CD14-positive monocyte (primary cell): ENCODE measurements around the gene IGF2. TPM values are rescaled to one million over a fixed set of nuclear protein-coding genes. Genes with fewer than 3 reads are reported as not detected.

Experiments
- DNase-seq, 3 donors: peaks; one replicate each; pipeline ENCODE4 v3.0.0-alpha.2; 2011 to 2022
- H2AFZ ChIP-seq: 2 replicates; pipeline ENCODE4 v1.6.0; 2012; ENCODE audit warnings: mild to moderate bottlenecking, low read depth, low read length, inconsistent platforms; ENCODE audit not compliant: insufficient read depth, poor library complexity, severe bottlenecking
- H3K27ac ChIP-seq, 2 donors: 1 replicate in 1 of 2; 2 replicates in 1 of 2; pipeline ENCODE4 v1.5.1; 2012 to 2013; ENCODE audit warnings: low read length in 2 of 2, control low read depth in 1 of 2, inconsistent platforms in 1 of 2, low read depth in 1 of 2, mild to moderate bottlenecking in 1 of 2
- H3K27me3 ChIP-seq, 2 donors: one replicate each; pipeline versions ENCODE4 v1.6.0 to v1.6.1; 2011 to 2013; ENCODE audit warnings: low read length in 2 of 2; ENCODE audit not compliant: control insufficient read depth in 2 of 2, insufficient read depth in 2 of 2
- H3K36me3 ChIP-seq, 2 donors: replicated peaks in 1 of 2; 1 replicate in 1 of 2; 2 replicates in 1 of 2; pipeline versions ENCODE4 v1.5.1 to v1.6.1; 2012 to 2013; ENCODE audit warnings: low read length in 2 of 2, control low read depth in 1 of 2, inconsistent platforms in 1 of 2, mild to moderate bottlenecking in 1 of 2; ENCODE audit not compliant: insufficient read depth in 2 of 2, control insufficient read depth in 1 of 2
- H3K4me1 ChIP-seq, 2 donors: 1 replicate in 1 of 2; 2 replicates in 1 of 2; pipeline versions ENCODE4 v1.5.1 to v1.6.1; 2012 to 2013; ENCODE audit warnings: low read length in 2 of 2, control low read depth in 1 of 2, inconsistent platforms in 1 of 2, mild to moderate bottlenecking in 1 of 2, moderate library complexity in 1 of 2; ENCODE audit not compliant: insufficient read depth in 2 of 2, control insufficient read depth in 1 of 2
- H3K4me2 ChIP-seq: replicated peaks from 2 replicates; pipeline ENCODE3; 2012; ENCODE audit warnings: low read length, moderate library complexity, mild to moderate bottlenecking; ENCODE audit not compliant: poor library complexity, severe bottlenecking; ENCODE audit errors: extremely low read depth
- H3K4me3 ChIP-seq, 3 experiments: fragments of 200-600 bp in 1 of 3; sonication (generic) in 1 of 3; replicated peaks in 1 of 3; 1 replicate in 2 of 3; 2 replicates in 1 of 3; pipeline ENCODE4 v1.5.1; 2011 to 2013; ENCODE audit warnings: low read length in 3 of 3, mild to moderate bottlenecking in 3 of 3, control low read depth in 2 of 3, low read depth in 2 of 3, inconsistent platforms in 1 of 3, moderate library complexity in 1 of 3
- H3K79me2 ChIP-seq: 2 replicates; pipeline ENCODE4 v1.6.0; 2012; ENCODE audit warnings: mild to moderate bottlenecking, control low read depth, inconsistent platforms, low read length, moderate library complexity; ENCODE audit not compliant: insufficient read depth
- H3K9ac ChIP-seq: 2 replicates; pipeline ENCODE4 v1.6.0; 2017; ENCODE audit warnings: low read length, mild to moderate bottlenecking; ENCODE audit not compliant: insufficient read depth, poor library complexity, severe bottlenecking
- H3K9me3 ChIP-seq, 2 donors: replicated peaks in 1 of 2; 1 replicate in 1 of 2; 2 replicates in 1 of 2; pipeline versions ENCODE4 v1.5.1 to v1.6.1; 2012 to 2013; ENCODE audit warnings: low read length in 2 of 2, control low read depth in 1 of 2; ENCODE audit not compliant: control insufficient read depth in 1 of 2, insufficient read depth in 1 of 2
- H4K20me1 ChIP-seq: 2 replicates; pipeline ENCODE4 v1.6.0; 2012; ENCODE audit warnings: mild to moderate bottlenecking, low read length, control low read depth, moderate library complexity; ENCODE audit not compliant: insufficient read depth
- H3K27ac Mint-ChIP-seq, 7 donors: one replicate each; pipeline ENCODE4 v1.8.0; 2020; ENCODE audit warnings: mild to moderate bottlenecking in 7 of 7, mixed read lengths in 7 of 7, moderate library complexity in 6 of 7, inconsistent platforms in 2 of 7
- H3K27me3 Mint-ChIP-seq, 3 donors: one replicate each; pipeline ENCODE4 v1.8.0; 2021 to 2022; ENCODE audit warnings: low read depth in 3 of 3, mild to moderate bottlenecking in 3 of 3, mixed read lengths in 3 of 3, moderate library complexity in 3 of 3, inconsistent platforms in 1 of 3
- H3K36me3 Mint-ChIP-seq, 2 donors: one replicate each; pipeline ENCODE4 v1.8.0; 2020; ENCODE audit warnings: mixed read lengths in 2 of 2, inconsistent platforms in 1 of 2, mild to moderate bottlenecking in 1 of 2
- H3K4me1 Mint-ChIP-seq: one replicate; pipeline ENCODE4 v1.8.0; 2020; ENCODE audit warnings: mild to moderate bottlenecking, mixed read lengths
- H3K4me3 Mint-ChIP-seq, 2 donors: one replicate each; pipeline ENCODE4 v1.8.0; 2020; ENCODE audit warnings: mild to moderate bottlenecking in 2 of 2, mixed read lengths in 2 of 2, moderate library complexity in 1 of 2
- H3K9me3 Mint-ChIP-seq, 7 donors: one replicate each; pipeline ENCODE4 v1.8.0; 2020 to 2022; ENCODE audit warnings: mixed read lengths in 7 of 7, mild to moderate bottlenecking in 6 of 7, moderate library complexity in 6 of 7, inconsistent platforms in 2 of 7
- CTCF ChIP-seq: fragments of 200-600 bp; IDR thresholded peaks from one replicate; pipeline ENCODE4 v1.8.0; 2022; ENCODE audit warnings: antibody characterized with exemption, mild to moderate bottlenecking
- WGBS: methylation state at CpG from one replicate; pipeline ENCODE4 v1.1.5; 2013; ENCODE audit warnings: missing lambda C conversion rate; ENCODE audit not compliant: insufficient coverage; 5-methylcytosine and 5-hydroxymethylcytosine counted together
- intact Hi-C, 2 donors: fragments of 100-400 bp; cut with micrococcal nuclease; formaldehyde crosslinking; loops; one replicate each; pipeline versions ENCODE4 v1.15.0 to v1.15.1; 2023
- polyA plus RNA-seq, 3 donors: library from polyadenylated mRNA; depleted of rRNA in 1 of 3; unstranded in 2 of 3; stranded (reverse) in 1 of 3; fragments of 300-500 nt in 2 of 3; fragments of >200 nt in 1 of 3; fragmentation: Illumina TruSeq in 2 of 3; gene quantifications; 1 replicate in 2 of 3; 2 replicates in 1 of 3; pipeline ENCODE4 v1.2.3, GENCODE V29; 2012 to 2021

The IGF2 gene
- polyA plus RNA-seq, 3 donors, result not detected

GRCh38 chr11:2163428-2163978, 24.3 kb upstream of the IGF2 start:
- Histone ChIP-seq H3K4me2 (no peak overlapping the region), H3K79me2 (no peaks in the 10 kb centered on the region), H3K36me3 (no peaks in the 10 kb centered on the region), H3K4me1 (no peaks in the 10 kb centered on the region), H3K9ac (no peak overlapping the region), H3K27me3 (peaks cover 0 to 2% of the 10 kb centered on the region in 2 donors), H3K9me3 (no peaks in the 10 kb centered on the region), H3K4me3 (no peak overlapping the region), H2AFZ (no peak overlapping the region), H3K27ac (no peak overlapping the region), H4K20me1 (no peaks in the 10 kb centered on the region)
- H3K9me3 Mint-ChIP-seq, result peaks cover 0 to 1% (median 0%) of the 10 kb centered on the region in 7 donors
- no peak for TF ChIP-seq CTCF
- DNase-seq, result no peak
- peaks cover 5 to 30% (median 6%) of the 10 kb centered on the region in 3 donors for H3K27me3 Mint-ChIP-seq
- intact Hi-C loops, result no loop called here
- H3K27ac Mint-ChIP-seq, result peak overlapping the region in 1 of 7 donors; percentile 24
- H3K36me3 Mint-ChIP-seq, result no peaks in the 10 kb centered on the region
- no peaks in the 10 kb centered on the region for H3K4me1 Mint-ChIP-seq
- no peak overlapping the region for H3K4me3 Mint-ChIP-seq
- 87% methylated on average over 11 of the region's 12 CpGs for whole genome bisulfite sequencing

GRCh38 chr11:2160736-2161259, 21.6 kb upstream of the IGF2 start, which contains the start of gene INS:
Gene INS, minus strand, starts transcription at chr11:2161209. Its CDS starts 238 bp downstream, at chr11:2160971.
- no peak within 1 kb of the TSS for H3K27ac ChIP-seq
- H3K27ac Mint-ChIP-seq, result no peak within 1 kb of the TSS
- no peaks in the 10 kb centered on the region for H3K27me3 ChIP-seq
- TF ChIP-seq CTCF, result no peak
- intact Hi-C loops, result no loop called here
- no peak within 1 kb of the TSS for H2AFZ ChIP-seq
- no peak for DNase-seq
- H3K36me3 Mint-ChIP-seq, result no peaks in the 10 kb centered on the region
- peaks cover 2 to 11% (median 9%) of the 10 kb centered on the region in 3 donors for H3K27me3 Mint-ChIP-seq
- WGBS, result 93% methylated on average over 12 of the region's 13 CpGs
- no peak within 1 kb of the TSS for H3K4me3 ChIP-seq
- no peaks in the 10 kb centered on the region for H3K36me3 ChIP-seq
- H3K4me3 Mint-ChIP-seq, result no peak within 1 kb of the TSS
- H3K4me1 ChIP-seq, result no peaks in the 10 kb centered on the region
- H3K9me3 Mint-ChIP-seq, result peaks cover 0 to 1% (median 0%) of the 10 kb centered on the region in 7 donors
- H3K9me3 ChIP-seq, result no peaks in the 10 kb centered on the region
- no peaks in the 10 kb centered on the region for H3K79me2 ChIP-seq
- no peak within 1 kb of the TSS for H3K4me2 ChIP-seq
- H3K4me1 Mint-ChIP-seq, result no peaks in the 10 kb centered on the region
- no peak within 1 kb of the TSS for H3K9ac ChIP-seq
- H4K20me1 ChIP-seq, result no peaks in the 10 kb centered on the region
